Measurements from ENCODE around the gene ZNF581.

ZNF581 gene

DNA sequence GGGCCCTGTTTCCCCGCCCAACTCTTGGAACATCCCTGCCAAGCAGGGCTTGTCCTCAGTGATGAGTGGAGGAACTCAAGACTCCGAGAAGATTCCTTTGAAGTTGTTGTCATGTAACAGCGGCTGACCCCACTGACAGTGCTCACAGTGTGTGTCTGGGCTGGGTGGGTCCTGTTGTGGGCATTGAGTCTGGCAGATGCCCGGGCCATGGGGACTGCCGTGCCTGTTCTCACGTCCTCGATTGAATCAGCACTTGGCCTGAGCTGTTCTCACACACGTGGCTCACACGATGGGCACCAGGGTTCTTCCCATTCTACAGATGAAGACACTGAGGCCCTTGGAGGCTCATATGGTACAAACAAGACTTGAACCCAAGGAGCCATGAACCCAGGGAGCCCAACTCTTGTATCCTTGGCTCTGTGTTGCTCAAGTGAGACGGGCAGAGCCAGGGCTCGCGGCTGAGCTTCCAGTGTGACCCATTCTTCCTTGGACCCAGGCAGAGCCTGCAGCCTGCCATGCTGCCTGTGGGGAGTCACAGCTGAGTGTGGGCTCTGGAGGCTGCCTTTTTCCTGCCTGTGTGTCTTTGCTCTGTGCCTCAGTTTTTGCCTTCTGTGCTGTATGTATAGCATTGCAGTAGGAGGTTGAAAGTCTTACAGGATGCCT is 23.0 kb downstream of the ZNF581 start:
- no peak for DNase-seq (ENCODE audit: low read depth in 2 of 2)

DNA sequence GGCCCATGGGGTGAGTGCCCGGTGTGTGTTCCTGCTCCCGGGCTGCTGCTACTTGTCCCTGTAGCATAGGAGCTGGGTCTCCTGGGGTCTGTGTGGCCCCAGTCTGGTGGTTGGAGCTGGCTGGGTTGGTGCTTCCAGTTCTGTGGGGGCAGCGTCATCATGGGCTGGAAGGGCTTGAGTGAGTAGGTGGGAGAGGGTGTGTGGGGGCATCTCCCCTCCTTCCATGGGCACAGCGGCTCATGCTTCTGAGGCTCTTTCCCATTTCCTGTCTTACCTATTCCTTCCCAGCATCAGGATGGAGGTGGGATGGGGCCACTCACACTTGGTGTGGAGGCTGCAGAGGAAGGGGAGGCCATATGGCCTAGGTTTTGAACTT is 23.5 kb downstream of the ZNF581 start:
- no peak for DNase-seq (ENCODE audit: low read depth in 2 of 2)

DNA sequence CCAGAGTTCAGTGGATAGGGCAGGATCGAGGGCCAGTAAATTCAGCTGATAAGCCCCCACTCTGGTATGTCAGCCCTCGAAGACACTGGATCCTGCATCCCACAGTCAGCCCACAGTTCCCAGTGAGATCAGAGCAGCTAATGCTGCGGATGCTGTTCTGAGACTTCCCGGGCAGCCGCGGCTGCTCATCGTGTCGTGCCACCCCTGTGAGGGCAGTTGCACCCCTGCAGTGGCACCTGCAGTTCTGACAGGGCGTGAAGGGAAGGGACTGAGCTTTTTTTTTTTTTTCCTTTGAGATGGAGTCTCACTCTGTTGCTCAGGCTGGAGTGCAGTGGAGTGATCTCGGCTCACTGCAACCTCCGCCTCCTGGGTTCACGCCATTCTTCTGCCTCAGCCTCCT is 24.1 kb downstream of the ZNF581 start:
- no peak for DNase-seq (ENCODE audit: low read depth in 2 of 2)

DNA sequence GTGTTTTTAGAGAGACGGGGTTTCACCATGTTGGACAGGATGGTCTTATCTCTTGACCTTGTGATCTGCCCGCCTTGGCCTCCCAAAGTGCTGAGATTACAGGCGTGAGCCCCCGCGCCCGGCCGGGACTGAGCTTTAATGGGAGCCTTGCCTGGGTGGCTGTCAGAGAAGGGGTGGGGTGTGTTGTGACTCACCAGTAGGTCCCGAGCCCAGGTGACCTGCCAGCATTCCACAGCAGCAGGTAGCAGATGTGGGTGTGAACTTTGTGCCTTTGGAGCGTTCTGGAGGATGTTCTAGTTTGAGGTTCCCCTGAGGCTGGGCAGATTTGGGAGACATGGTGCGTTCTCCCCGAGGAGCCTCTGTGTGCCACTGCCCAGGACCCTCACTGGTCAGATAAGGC is 24.5 kb downstream of the ZNF581 start:
- no peak for DNase-seq (ENCODE audit: low read depth in 2 of 2)

DNA sequence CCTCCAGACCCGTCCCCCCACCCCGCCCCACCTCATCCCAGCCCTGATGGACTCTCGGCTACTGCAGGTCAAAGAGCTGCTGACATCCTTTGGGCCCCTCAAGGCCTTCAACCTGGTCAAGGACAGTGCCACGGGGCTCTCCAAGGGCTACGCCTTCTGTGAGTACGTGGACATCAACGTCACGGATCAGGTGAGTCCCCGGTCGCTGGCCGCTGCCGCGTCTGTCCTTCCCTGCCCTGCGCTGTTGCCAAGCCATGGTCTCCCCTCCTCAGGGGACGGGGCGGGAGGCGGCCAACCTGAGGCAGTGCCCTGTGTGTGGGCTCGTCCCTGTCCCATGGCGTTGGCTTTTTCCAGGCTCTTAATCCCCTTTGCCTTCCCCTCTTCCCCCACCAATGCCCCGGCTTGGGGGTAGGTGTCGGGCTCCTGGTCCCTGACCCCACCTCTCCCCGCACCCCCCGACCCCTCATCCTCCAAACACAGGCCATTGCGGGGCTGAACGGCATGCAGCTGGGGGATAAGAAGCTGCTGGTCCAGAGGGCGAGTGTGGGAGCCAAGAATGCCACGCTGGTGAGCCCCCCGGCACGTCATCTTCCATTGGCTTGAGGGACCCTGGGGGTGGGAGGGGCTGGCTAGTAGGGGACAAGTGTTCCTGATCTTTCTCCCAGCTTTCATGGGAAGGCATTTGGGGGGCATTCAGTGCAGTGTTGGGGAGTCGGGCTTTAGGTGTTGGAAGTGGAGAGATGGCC is 25.3 kb downstream of the ZNF581 start:
- DNase-seq (ENCODE audit: low read depth in 2 of 2), result no peak

DNA sequence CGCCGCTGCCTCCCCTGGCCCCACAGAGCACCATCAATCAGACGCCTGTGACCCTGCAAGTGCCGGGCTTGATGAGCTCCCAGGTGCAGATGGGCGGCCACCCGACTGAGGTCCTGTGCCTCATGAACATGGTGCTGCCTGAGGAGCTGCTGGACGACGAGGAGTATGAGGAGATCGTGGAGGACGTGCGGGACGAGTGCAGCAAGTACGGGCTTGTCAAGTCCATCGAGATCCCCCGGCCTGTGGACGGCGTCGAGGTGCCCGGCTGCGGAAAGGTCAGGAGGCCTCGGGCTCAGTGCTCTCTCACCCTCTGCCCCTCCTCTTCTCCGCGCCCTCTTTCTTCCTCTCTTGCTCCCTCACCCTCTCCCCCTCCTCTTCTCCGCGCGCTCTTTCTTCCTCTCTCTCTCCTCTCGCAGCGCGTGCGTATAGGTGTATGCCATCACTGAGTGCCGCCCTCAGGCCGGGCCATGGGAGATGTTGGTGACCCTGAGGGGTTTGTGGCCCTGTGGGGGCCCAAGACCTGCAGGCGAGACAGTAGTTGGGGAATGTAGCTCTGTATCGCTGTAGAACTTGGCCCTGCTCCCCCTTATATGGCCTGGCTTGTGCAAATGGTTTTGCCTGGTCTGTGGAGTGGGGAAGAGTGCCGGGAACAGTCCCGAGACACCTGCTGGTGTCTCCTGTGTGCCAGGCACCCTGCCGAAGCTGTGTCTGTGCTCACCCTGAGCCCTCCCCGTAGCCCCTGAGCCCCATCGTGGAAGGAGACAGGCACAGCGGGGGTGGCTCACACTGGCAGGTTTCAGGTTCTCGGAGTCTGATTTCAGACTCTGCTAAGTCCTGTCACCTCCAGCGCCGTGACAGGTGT is 26.2 kb downstream of the ZNF581 start:
- no peak for DNase-seq (ENCODE audit: low read depth in 2 of 2)

DNA sequence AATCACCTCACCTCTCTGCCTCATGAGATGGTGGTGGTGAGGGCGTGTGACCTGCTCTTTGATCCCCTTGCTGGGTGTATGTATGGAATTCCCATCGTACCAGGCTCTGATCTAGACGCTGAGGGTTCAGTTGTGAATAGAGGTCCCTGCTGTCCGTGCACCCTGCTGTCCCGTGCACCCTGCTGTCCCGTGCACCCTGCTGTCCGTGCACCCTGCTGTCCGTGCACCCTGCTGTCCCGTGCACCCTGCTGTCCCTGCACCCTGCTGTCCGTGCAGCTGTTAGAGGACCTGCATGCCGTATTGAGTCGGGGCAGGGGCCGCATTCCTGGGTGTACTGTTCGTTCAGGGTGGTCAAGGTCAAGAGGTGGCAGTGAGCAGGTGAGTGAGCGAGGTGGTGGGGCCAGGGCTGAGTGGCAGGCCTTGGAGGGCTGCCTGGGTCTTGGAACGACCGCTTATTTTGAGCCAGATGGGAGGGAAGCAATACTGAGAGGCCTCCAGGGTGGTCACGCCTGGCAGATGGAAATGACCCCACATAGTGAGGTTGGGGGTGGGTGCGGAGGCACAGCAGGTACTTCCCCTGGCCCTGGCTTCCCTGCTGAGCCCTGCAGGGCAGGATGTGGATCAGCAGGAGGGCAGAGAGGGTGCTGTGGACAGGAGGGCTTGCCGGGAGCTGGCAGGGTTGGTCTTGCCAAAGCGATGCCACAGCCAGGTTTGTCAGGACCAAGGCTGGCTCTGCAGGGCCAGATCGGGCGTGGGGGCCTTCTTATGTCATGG is 27.0 kb downstream of the ZNF581 start:
- no peak for DNase-seq (ENCODE audit: low read depth in 2 of 2)

DNA sequence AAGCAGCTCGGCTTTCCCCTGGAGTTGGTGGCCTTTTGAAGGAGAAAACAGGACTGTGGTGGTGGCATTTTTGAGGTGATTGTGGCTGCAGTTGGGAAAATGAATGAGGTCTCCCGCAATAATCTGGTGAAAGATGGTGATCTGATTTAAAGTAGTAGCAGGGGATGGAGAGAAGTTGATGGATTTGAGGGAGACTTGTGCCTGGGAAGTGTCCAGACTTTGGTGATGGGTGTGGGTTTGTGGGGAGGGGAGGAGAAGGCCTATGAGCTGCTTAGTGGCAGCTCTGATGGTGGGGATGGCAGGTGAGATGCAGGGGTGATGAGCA is 27.6 kb downstream of the ZNF581 start:
- no peak for DNase-seq (ENCODE audit: low read depth in 2 of 2)

DNA sequence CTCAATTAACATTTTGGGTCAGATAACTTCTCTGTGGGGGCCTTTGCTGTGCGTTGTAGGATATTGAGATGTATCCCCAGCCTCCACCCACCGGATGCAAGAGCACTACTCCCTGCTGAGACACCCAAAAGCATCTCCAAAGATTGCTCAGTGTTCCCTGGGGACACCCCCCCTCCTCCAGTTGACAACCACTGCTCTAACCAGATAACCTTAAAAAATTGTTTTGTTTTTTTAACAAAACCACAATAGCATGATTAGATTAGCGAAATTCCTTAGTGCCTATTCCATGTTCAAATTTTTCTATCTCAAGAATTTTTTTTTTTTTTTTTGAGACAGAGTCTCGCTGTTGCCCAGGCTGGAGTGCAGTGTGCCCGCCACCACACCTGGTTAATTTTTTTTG is 29.0 kb downstream of the ZNF581 start:
- DNase-seq (ENCODE audit: low read depth in 2 of 2), result no peak

DNA sequence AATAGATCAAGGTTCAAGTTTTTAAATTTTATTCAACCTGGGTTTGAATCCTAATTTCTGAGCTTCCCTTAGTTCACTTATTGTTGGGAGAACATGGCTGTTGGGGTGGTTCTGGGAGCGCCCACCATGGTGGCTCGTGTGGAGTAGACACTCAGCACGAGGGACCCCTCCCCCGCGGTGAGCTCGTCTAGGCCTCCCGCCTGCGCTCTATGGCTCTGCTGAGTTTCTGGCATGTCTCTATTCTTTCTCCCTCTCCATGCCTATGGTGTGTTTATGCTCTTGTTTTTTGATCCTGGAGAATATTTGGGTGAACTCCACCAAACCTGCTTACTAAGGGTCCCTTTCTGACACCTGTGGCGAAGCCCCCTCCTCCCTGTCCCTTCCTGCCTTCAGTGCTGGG is 30.0 kb downstream of the ZNF581 start:
- DNase-seq (ENCODE audit: low read depth in 2 of 2), result no peak

DNA sequence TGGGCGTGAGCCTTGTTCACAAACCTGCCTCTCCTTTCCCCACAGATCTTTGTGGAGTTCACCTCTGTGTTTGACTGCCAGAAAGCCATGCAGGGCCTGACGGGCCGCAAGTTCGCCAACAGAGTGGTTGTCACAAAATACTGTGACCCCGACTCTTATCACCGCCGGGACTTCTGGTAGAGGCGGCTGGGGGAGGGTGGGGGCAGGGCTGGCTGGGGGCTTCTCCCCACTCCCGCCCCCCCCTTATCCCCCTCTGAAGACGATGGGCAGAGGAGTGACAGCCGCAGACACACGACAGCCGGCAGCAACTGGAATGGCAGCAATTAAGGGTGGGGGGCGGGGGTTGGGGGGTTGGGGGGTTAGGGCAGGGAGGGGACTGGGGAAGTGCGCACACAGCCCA is 30.4 kb downstream of the ZNF581 start:
- no peak for DNase-seq (ENCODE audit: low read depth in 2 of 2)

DNA sequence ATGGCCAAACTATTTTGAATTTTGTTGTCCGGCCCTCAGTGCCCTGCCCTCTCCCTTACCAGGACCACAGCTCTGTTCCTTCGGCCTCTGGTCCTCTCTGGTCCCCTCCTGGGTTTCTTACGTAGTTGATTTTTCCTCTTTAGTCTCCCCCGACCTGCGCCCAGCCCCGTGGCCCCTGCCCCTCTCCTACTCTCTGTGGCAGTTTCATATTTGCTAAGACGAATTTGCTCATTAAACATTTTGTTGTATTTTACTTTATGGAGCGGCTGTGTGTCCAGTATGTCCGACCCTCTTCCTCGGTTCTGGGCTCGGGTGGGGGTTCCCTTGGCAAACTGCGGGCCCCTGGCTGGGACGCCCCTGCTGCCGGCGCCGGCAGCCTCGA is 31.0 kb downstream of the ZNF581 start:
- DNase-seq (ENCODE audit: low read depth in 2 of 2), result no peak

DNA sequence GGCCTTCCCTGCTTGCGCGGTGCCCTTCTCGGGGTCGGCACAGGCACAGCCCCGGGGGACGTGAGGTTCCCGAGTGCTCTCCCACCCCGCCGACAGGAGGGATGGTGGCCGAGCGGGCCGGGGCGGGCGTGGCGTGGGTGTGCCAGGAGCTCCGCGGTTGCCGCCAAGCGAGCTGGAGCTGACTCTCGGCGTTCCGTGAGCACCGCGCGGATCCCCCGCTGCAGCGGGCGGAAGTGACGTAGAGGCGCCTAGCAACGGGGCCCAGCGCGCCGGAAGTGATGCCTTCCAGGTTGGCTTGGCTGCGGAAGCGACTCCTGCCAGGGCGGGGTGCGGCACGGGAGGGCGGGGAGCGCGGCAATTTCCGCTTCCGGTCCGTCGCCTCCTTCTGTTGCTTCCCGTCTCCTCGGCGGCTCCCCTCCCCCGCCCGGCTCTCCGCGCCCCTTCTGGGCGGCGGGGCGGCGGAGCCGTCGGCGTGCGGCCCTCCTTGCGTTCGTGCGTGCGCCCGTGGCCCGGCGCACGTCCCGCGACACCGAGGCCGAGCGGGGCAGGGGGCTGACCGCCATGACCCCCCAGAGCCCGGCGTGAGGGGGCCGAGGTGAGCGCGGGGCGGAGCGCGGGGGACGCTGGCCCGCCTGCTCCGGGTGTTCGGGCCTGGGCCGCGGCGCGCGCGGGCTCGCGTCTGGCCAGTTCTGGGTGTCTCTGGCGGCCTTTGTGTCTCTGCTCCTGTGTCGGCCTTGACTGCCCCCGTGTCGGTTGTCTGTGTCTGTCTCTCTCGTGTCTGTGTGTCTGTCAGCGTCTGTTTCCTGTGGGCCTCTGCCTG is 31.6 kb downstream of the ZNF581 start, which contains the start of gene EPN1:
Gene EPN1 (plus strand): TSS at position 386 of the 820 bp plus-strand sequence. CDS start 3,402 bp downstream, outside the sequence.
- DNase-seq (ENCODE audit: low read depth in 2 of 2), result peak; percentile 94 to 98

DNA sequence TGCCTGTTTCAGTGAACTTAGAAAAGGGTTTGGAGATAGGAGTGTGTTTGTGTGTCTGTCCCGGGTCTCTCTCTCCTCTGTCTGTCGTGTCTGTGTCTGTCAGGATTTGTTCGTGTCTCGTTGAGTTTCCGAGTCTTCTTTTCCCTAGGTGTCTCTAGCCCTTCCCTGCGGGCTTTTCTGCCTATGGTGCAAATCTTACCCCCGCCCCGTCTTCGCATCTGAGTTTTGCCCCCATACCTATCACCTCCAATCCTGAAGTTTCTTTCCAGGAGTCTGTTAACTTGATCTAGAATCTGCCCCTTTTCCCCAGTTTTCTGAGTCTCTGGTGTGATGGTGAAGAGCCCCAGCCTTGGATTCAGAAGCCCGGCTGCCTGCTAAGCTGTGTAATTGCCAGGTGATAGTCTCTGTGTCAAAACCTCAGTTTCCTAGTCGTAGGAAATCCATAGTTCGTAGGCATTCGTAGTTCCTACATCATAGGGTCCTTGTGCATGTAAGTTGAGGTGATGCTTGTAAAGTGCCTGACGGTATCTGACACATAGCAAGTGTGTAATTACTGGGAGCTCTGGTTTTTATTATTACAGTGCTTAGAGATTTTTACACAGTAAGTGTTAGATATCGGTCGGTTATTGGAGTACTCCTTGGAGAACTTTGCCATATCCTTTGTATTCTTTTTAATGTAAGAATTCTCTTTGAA is 32.4 kb downstream of the ZNF581 start:
- DNase-seq (ENCODE audit: low read depth in 2 of 2), result no peak

DNA sequence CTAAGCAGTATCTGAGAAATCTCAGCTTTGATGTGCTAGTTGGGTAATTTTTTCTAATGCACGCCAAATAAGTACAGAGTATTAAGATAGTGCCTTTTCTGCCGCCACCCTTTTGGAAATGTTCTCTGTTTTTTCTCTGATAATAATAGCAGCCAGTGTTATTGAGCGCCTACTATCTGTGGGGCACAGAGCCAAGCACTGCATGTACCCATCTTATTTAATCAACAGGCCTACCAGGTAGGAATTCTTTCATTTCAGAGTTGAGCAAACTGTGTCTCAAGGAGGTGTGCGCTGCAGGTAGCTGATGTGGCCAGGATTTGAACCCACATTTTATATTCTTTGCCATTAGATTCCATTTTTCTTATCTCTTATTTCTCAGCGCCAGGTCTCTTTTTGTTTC is 32.9 kb downstream of the ZNF581 start:
- DNase-seq (ENCODE audit: low read depth in 2 of 2), result no peak

DNA sequence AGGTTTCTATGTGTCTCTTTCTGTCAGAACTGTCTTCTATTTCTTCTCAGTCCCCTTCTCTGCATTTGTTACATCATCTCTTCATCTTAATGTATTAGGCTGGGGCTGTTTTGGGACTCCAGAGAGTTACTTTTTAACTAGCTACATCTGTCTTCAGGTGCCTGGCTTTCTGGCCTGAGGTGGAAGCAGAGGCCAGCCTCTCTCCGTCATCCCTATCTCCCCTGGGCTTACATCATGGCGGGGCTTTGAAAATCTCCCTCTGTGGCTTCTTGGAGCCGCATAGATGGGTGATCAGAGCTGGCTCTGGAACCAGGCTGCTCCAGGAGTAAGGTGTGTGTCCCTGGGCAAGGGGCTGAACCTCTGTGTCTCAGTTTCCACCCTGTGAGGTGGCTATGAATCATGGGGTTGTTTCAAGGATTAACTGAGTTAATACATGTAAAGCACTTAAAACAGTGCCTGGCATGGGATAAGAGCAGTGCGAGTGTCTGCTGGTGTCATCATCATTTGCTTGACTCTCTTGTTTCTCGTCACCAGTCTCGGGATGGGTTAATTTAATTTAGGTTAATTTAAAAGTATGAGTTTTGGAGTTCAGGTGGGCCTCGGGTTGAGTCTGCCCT is 33.5 kb downstream of the ZNF581 start:
- no peak for DNase-seq (ENCODE audit: low read depth in 2 of 2)

DNA sequence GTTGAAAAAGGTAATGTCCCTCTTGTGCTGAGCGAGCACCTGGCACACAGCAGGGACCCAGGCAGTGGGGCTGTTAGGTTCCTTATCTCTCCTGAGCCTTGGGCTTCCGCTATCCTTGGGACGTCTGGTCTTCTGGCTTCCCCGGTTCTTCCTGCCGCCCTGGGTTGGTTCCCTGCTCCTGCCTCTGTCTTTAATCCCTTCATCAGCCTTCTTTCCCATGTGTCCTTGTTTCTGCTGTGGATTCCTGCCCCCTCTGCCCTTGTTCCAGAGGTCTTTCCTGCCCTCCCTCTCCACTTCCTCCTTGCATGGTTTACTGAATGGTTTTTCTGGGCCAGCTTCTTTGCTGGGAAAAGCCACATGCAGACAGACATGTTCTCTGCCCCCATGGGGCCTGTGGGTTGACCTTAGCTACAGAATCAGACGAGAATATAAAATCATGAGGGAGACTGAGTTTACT is 34.2 kb downstream of the ZNF581 start:
- DNase-seq (ENCODE audit: low read depth in 2 of 2), result no peak

DNA sequence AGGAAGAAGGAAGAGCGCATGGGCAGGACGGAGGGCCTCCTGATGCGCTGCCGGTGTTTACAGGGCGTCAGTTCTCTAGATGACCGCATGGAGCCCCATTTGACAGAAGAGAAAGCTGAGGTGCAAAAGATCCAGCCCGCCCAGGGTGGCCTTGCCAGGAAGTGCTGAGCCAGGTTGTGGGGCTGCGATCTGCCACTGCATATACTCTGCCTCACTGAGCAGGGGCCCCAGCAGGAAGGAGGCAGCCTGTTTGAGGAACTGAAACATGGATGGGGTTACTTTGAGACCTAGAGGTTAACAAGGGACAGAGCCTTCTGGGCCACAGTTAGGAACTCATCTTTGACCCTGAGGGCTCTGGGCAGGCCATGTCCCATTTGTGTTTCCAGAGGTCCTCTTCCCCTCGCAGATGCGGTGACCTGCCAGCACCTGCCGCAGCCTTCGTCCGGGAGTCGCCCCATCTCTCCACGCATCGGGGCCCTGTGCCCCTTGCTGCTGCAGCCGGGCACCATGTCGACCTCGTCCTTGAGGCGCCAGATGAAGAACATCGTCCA is 34.7 kb downstream of the ZNF581 start:
- no peak for DNase-seq (ENCODE audit: low read depth in 2 of 2)

DNA sequence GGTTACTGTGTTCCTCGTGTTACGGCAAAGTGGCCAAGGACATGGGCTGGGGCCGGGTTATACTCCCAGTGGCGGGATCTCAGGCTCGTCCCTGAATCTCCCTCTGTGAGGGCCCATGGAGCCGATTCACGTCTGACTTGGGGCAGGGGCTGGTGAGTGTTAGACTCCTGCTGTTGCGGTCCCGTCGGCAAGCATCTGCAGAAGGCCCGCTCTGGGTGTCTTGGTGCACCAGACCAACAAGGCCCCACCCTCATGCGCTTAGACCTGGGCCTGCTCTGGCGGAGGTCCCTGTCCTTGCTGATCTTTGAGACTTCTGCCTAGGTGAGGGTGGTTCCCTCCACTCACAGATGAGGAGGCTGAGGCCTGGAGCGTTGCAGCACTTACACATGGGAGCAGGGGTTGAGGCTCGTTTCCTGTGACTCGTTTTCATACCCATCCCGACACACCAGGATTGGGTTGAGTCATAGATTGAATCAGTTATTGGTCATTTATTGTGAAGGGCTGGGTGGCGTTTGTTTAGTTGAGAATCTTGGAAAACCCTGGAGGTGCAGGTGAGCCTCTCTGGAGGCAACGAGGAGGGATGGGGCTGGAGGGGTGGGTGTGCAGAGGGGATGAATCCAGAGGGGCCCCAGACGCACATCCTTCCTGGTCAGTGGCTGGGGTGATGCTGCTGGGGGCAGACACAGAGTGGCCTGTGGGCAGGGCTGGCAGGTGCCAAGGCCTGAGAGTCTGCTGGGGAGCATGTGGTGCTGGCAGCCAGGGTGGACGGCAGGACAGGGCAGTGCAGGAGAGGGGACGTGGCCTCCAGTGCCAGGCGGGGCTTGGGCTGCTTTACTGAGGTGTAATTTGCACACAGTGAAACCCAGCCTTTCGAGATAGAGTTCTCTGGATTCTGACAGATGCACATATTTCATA is 36.2 kb downstream of the ZNF581 start:
- DNase-seq (ENCODE audit: low read depth in 2 of 2), result no peak

Measured in stimulated activated CD8-positive, alpha-beta memory T cell treated with anti-CD3 and anti-CD28 coated beads, Interleukin-7, amount 100 ng/mL, for 4 hours (primary cell).